C4-2B (cell line): Measurements from ENCODE around the gene SYNE2.
"Not testable (repeated sequence)": the region's sequence is repeated elsewhere in the genome, so short reads cannot be mapped to it uniquely, and the experiment has no call there.

Experiments
- H3K27ac ChIP-seq: fragments of 450-650 bp; 2 replicates; pipeline ENCODE4 v1.5.1; 2017
- ZFX ChIP-seq: fragments of 450-650 bp; IDR thresholded peaks from 2 replicates; pipeline ENCODE4 v1.6.1; 2017
- TF ChIP-seq, protein P1 (sequence below): fragments of 450-650 bp; conservative IDR thresholded peaks from 2 replicates; pipeline ENCODE4 v1.5.1; 2017; ENCODE audit warnings: mild to moderate bottlenecking

SYNE2 gene

DNA sequence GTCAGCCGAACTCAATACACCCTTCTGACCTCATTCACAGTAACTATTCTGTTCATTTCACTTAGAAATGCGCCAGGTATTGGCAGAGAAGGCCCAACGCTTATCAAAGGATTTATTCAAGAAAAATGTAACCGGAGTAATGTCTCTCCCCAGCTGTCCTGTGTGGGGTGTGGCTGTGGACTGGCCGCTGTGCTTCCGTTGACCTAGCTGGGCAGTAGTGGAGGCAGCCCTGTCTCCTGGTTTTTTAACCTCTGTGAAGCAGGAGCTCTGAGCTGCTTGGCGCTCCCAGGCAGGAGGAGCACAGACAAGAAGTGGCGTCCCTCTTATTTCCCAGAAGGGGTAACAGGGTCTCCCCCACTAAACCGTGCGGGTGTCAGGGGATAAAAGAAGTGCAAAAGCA is 356.2 kb downstream of the SYNE2 start:
- no peak overlapping the region for H3K27ac ChIP-seq
- no peak for TF ChIP-seq ZFX
- TF ChIP-seq, protein P1, sequence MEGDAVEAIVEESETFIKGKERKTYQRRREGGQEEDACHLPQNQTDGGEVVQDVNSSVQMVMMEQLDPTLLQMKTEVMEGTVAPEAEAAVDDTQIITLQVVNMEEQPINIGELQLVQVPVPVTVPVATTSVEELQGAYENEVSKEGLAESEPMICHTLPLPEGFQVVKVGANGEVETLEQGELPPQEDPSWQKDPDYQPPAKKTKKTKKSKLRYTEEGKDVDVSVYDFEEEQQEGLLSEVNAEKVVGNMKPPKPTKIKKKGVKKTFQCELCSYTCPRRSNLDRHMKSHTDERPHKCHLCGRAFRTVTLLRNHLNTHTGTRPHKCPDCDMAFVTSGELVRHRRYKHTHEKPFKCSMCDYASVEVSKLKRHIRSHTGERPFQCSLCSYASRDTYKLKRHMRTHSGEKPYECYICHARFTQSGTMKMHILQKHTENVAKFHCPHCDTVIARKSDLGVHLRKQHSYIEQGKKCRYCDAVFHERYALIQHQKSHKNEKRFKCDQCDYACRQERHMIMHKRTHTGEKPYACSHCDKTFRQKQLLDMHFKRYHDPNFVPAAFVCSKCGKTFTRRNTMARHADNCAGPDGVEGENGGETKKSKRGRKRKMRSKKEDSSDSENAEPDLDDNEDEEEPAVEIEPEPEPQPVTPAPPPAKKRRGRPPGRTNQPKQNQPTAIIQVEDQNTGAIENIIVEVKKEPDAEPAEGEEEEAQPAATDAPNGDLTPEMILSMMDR = no peak

DNA sequence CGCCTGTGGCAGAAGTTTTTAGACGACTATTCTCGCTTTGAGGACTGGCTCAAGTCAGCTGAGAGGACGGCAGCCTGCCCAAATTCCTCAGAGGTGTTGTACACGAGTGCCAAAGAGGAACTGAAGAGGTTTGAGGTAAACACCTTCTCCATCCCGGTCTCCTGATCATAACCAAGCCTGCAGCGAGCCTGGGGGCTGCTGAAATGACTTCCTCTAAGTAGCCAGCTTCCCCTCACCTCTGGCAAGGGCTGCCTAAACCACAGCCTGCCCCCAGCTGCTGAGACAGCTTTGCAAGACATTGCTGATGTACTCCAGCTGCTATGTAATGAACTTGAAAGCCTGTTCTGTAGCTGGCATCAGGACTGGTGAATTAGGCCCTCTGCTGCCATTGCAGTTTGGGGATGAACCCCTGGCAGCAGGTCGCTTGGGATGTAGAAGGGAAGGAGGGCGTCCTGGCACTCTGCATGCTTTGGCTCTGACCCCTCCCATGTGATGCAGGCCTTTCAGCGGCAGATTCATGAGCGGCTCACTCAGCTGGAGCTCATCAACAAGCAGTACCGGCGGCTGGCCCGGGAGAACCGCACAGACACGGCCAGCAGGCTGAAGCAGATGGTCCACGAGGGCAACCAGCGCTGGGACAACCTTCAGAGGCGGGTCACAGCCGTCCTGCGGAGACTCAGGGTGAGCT is 356.8 kb downstream of the SYNE2 start:
- no peak overlapping the region for H3K27ac ChIP-seq
- TF ChIP-seq ZFX = no peak
- TF ChIP-seq, protein P1 = no peak

DNA sequence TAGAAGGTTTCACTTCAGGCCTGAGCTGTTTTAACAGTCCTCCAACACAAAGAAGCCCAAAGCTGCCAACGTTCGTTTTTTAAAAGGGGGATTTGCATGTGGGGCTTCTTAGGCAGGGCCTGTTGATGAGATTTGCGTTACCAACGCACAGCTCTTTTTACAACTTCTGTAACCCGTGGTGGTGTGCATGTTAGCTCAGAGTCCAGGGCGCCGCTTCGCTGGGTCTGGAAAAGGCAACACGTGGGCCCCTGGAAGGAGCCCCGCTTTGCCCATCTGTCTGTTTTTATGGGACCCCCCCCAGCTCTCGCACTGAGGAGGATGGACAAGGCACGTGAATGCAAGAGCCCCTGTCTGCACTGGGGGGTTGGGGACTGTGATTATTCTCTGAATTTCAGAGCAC is 357.4 kb downstream of the SYNE2 start:
- H3K27ac ChIP-seq = no peak overlapping the region

DNA sequence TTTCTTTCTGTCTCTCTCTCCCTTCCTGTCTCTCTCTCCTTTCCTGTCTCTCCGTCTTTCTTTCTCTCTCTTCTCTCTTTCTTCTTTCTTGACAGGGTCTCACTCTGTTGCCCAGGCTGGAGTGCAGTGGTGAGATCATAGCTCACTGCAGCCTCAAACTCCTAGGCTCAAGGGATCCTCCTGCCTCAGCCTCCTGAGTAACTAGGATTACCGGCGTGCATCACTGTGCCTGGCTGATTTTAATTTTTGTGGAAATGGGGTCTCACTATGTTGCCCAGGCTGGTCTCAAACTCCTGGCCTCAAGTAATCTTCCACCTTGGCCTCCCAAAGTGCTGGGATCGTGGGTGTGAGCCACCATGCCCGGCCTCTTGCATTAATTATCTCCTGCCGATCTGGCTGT is 358.1 kb downstream of the SYNE2 start:
- H3K27ac ChIP-seq = not testable (repeated sequence)

More for the DNA sequence above, 357.4 kb downstream of the SYNE2 start:
- no peak for TF ChIP-seq ZFX
- TF ChIP-seq, protein P1 = no peak

DNA sequence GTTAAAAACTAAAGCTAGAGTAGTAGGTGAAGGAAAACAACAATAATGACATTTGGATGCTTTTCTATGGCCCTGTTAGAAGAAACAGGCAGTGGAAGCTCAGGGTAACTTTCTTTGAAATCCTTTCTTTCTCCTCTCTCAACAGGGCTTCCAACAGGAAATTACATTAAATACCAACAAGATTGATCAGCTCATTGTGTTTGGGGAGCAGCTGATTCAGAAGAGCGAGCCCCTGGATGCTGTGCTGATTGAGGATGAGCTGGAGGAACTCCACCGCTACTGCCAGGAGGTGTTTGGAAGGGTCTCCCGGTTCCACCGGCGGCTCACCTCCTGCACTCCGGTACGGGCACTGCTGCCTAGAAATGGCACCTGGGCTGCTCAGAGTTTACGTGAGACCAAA is 359.9 kb downstream of the SYNE2 start:
- TF ChIP-seq ZFX = no peak
- TF ChIP-seq, protein P1 = no peak
- H3K27ac ChIP-seq = no peak overlapping the region; the same call in 1 of the 2 replicates

DNA sequence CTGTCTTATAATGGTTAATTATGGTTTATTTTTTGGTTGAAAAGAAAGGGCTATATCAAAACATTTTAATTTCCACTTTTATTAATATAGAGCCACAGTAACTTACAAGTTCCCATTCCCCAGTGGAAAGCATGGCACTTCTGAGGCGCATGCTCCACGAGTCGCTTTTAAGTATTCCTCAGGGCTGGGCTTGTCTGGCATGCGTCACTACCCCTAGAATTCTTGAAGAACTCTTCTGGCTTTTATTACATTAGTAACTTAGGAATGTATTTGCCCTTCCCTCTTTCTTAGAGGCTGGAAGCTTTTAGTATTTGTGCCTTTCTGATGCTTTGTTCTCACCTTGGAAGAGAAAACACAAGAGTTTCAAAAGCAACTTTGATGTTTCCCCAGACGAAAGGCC is 360.3 kb downstream of the SYNE2 start:
- TF ChIP-seq ZFX = no peak
- TF ChIP-seq, protein P1 = no peak
- no peak overlapping the region; the same call in 1 of the 2 replicates for H3K27ac ChIP-seq

DNA sequence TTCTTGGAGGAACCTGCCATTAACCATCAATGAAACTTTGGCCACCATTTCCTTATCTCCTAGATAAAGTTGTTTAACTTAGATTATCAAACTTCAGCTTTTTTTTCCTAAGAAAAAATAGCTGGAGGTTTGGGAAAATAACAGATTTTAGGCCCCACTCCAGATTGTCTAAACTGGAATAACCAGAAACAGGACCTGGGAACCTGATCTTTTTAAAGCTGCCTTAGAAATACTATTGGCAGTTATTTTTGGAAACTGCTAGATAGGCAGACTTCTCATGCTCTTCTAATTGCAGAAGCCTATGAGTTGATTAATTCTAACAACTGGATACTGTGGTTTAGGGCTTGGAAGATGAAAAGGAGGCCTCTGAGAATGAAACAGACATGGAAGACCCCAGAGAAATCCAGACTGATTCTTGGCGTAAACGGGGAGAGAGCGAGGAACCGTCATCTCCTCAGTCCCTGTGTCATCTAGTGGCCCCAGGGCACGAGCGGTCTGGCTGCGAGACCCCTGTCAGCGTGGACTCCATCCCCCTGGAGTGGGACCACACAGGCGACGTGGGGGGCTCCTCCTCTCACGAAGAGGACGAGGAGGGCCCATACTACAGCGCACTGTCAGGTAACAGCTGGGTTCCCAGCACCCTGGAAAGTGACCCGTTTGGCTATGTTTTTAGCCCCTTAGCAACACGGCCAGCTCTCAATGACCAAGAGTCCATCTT is 361.2 kb downstream of the SYNE2 start:
- TF ChIP-seq ZFX = no peak
- TF ChIP-seq, protein P1 = no peak
- peak overlapping the region; percentile 77 for H3K27ac ChIP-seq

DNA sequence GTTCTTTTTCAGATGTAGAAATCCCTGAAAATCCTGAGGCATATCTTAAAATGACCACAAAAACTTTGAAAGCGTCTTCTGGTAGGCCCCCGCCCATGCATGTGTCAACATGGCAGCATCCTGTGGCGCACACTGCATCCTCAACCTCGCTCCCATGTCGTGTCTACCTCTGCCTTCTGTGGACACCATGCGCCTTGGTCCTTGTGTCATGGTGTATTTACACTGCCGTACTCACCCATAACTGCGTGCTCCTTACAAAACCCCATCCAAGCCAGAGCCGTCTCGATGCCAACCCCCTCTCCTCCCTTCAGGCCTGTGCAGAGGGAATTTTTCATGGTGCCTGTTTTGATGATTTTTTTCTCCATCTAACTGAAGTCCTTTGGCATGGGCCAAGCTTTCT is 362.5 kb downstream of the SYNE2 start:
- no peak overlapping the region for H3K27ac ChIP-seq
- TF ChIP-seq, protein P1 = no peak
- TF ChIP-seq ZFX = no peak
